ENCODE results near the gene DAB2IP.

Gene DAB2IP

GRCh38 chr9:121750715-121751623 is 99.5 kb downstream of the DAB2IP start:
- Histone ChIP-seq H3K9me3 (ENCODE audit: control insufficient read depth, insufficient read depth, low read depth, low read length) (no peaks in the 10 kb centered on the region), H3K4me3 (ENCODE audit: low read depth, low read length) (no peak overlapping the region), H3K4me1 (ENCODE audit: control insufficient read depth, insufficient read depth, low read length) (no peaks in the 10 kb centered on the region), H3K27ac (ENCODE audit: extremely low read depth, low read depth, low read length) (no peak overlapping the region), H3K36me3 (ENCODE audit: control insufficient read depth in 2 of 2, insufficient read depth in 1 of 2, low read length in 2 of 2) (peaks cover 0 to 7% of the 10 kb centered on the region in 2 experiments; a peak in 1 of 3 replicates)
- POLR2A ChIA-PET: no interaction called here
- CTCF ChIA-PET: interaction anchor here (1.3 kb wide), 1 partner anchor 205 kb away, joined by 5 read pairs; no protein-coding TSS in a partner anchor
- TF ChIP-seq ZNF521 (tag by site-specific recombination; IDR thresholded peaks at IDR 0.05) (no peak), KLF17 (tag by site-specific recombination; IDR thresholded peaks at IDR 0.05) (no peak), ZNF624 (tag by site-specific recombination; IDR thresholded peaks at IDR 0.05) (no peak), ZNF48 (tag by site-specific recombination; IDR thresholded peaks at IDR 0.05) (no peak), YY2 (tag by site-specific recombination; IDR thresholded peaks at IDR 0.05) (no peak), ZNF169 (tag by site-specific recombination; IDR thresholded peaks at IDR 0.05) (no peak), ZNF670 (tag by site-specific recombination; IDR thresholded peaks at IDR 0.05; ENCODE audit: low read depth) (no peak), ZNF19 (tag by site-specific recombination; IDR thresholded peaks at IDR 0.05; ENCODE audit: low read depth) (no peak), ZNF211 (tag by site-specific recombination; IDR thresholded peaks at IDR 0.05; ENCODE audit: low read depth) (no peak), ZNF214 (tag by site-specific recombination; IDR thresholded peaks at IDR 0.05; ENCODE audit: borderline replicate concordance) (no peak), ZNF747 (tag by site-specific recombination; IDR thresholded peaks at IDR 0.05) (no peak), SCRT2 (tag by site-specific recombination; IDR thresholded peaks at IDR 0.05) (no peak), GLIS2 (tag by site-specific recombination; IDR thresholded peaks at IDR 0.05) (no peak)

- Histone ChIP-seq H3K9me3 (ENCODE audit: control insufficient read depth, insufficient read depth, low read depth, low read length) (no peaks in the 10 kb centered on the region), H3K4me1 (ENCODE audit: control insufficient read depth, insufficient read depth, low read length) (no peaks in the 10 kb centered on the region), H3K4me3 (ENCODE audit: low read depth, low read length) (no peak overlapping the region), H3K27ac (ENCODE audit: extremely low read depth, low read depth, low read length) (no peak overlapping the region), H3K36me3 (ENCODE audit: control insufficient read depth in 2 of 2, insufficient read depth in 1 of 2, low read length in 2 of 2) (peaks cover 0 to 7% of the 10 kb centered on the region in 2 experiments; a peak in 1 of 3 replicates)
- ChIA-PET CTCF (interaction anchor here (1.3 kb wide), 1 partner anchor 206 kb away, joined by 5 read pairs; no protein-coding TSS in a partner anchor), POLR2A (no interaction called here)
- no peak for TF ChIP-seq OSR2 (tag by site-specific recombination; IDR thresholded peaks at IDR 0.05)
- TF ChIP-seq, protein P1, sequence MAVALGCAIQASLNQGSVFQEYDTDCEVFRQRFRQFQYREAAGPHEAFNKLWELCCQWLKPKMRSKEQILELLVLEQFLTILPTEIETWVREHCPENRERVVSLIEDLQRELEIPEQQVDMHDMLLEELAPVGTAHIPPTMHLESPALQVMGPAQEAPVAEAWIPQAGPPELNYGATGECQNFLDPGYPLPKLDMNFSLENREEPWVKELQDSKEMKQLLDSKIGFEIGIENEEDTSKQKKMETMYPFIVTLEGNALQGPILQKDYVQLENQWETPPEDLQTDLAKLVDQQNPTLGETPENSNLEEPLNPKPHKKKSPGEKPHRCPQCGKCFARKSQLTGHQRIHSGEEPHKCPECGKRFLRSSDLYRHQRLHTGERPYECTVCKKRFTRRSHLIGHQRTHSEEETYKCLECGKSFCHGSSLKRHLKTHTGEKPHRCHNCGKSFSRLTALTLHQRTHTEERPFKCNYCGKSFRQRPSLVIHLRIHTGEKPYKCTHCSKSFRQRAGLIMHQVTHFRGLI (tag by site-specific recombination; IDR thresholded peaks at IDR 0.05): no peak
- TF ChIP-seq MEIS1 (CRISPR knock-in tag; IDR thresholded peaks at IDR 0.05; ENCODE audit: borderline replicate concordance): no peak
- no peak for TF ChIP-seq YY2 (tag by site-specific recombination; IDR thresholded peaks at IDR 0.05)
- no peak for TF ChIP-seq ZFP37 (tag by site-specific recombination; IDR thresholded peaks at IDR 0.05)
- TF ChIP-seq ZNF658 (tag by site-specific recombination; IDR thresholded peaks at IDR 0.05): no peak
- no peak for TF ChIP-seq ZNF211 (tag by site-specific recombination; IDR thresholded peaks at IDR 0.05; ENCODE audit: low read depth)
- TF ChIP-seq ZIC2 (tag by site-specific recombination; IDR thresholded peaks at IDR 0.05): no peak
- no peak for TF ChIP-seq ZNF175 (tag by site-specific recombination; IDR thresholded peaks at IDR 0.05)
- TF ChIP-seq, protein P2, sequence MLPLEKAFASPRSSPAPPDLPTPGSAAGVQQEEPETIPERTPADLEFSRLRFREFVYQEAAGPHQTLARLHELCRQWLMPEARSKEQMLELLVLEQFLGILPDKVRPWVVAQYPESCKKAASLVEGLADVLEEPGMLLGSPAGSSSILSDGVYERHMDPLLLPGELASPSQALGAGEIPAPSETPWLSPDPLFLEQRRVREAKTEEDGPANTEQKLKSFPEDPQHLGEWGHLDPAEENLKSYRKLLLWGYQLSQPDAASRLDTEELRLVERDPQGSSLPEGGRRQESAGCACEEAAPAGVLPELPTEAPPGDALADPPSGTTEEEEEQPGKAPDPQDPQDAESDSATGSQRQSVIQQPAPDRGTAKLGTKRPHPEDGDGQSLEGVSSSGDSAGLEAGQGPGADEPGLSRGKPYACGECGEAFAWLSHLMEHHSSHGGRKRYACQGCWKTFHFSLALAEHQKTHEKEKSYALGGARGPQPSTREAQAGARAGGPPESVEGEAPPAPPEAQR (tag by site-specific recombination; IDR thresholded peaks at IDR 0.05): no peak
- TF ChIP-seq SP2 (tag by site-specific recombination; IDR thresholded peaks at IDR 0.05): no peak
- TF ChIP-seq ZNF549 (tag by site-specific recombination; IDR thresholded peaks at IDR 0.05): no peak
- no peak for TF ChIP-seq ZNF138 (tag by site-specific recombination; IDR thresholded peaks at IDR 0.05; ENCODE audit: borderline replicate concordance)
- no peak for TF ChIP-seq ZNF48 (tag by site-specific recombination; IDR thresholded peaks at IDR 0.05)
- TF ChIP-seq, protein P3, sequence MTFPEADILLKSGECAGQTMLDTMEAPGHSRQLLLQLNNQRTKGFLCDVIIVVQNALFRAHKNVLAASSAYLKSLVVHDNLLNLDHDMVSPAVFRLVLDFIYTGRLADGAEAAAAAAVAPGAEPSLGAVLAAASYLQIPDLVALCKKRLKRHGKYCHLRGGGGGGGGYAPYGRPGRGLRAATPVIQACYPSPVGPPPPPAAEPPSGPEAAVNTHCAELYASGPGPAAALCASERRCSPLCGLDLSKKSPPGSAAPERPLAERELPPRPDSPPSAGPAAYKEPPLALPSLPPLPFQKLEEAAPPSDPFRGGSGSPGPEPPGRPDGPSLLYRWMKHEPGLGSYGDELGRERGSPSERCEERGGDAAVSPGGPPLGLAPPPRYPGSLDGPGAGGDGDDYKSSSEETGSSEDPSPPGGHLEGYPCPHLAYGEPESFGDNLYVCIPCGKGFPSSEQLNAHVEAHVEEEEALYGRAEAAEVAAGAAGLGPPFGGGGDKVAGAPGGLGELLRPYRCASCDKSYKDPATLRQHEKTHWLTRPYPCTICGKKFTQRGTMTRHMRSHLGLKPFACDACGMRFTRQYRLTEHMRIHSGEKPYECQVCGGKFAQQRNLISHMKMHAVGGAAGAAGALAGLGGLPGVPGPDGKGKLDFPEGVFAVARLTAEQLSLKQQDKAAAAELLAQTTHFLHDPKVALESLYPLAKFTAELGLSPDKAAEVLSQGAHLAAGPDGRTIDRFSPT (tag by site-specific recombination; IDR thresholded peaks at IDR 0.05): no peak
- no peak for TF ChIP-seq KLF1 (tag by site-specific recombination; IDR thresholded peaks at IDR 0.05)
- no peak for TF ChIP-seq ZNF596 (tag by site-specific recombination; IDR thresholded peaks at IDR 0.05)
Observed at GRCh38 chr9:121751686-121752445, 100.4 kb downstream of the DAB2IP start.
